MG63 (cell line): ENCODE data around the gene NEURL1. TPM values are rescaled to one million over a fixed set of nuclear protein-coding genes. Genes with fewer than 3 reads are reported as not detected.

Experiments used
- DNase-seq: peaks from one replicate; pipeline ENCODE4 v3.0.0-alpha.2; 2020
- H3K27me3 ChIP-seq: fragments of 250-450 bp; sonication (Bioruptor Pico); 2 replicates; pipeline ENCODE4 v1.5.1; 2020; ENCODE audit warnings: mild to moderate bottlenecking, moderate library complexity
- H3K36me3 ChIP-seq: fragments of 250-450 bp; sonication (Bioruptor Pico); 2 replicates; pipeline ENCODE4 v1.5.1; 2020; ENCODE audit warnings: mild to moderate bottlenecking, moderate library complexity
- H3K4me3 ChIP-seq: fragments of 250-450 bp; sonication (Bioruptor Pico); 2 replicates; pipeline ENCODE4 v1.5.1; 2020; ENCODE audit warnings: mild to moderate bottlenecking, moderate library complexity
- H3K9me3 ChIP-seq: fragments of 250-450 bp; sonication (Bioruptor Pico); 2 replicates; pipeline ENCODE4 v1.5.1; 2020; ENCODE audit warnings: mild to moderate bottlenecking, moderate library complexity
- total RNA-seq: library from RNA; depleted of rRNA; stranded (reverse); fragments of >200 nt; shearing (Covaris generic); gene quantifications from 2 replicates; pipeline ENCODE4 v1.2.3, GENCODE V29; 2014; ENCODE audit warnings: low replicate concordance

NEURL1 gene
- total RNA-seq, 1 experiment from 2014 or later = not detected

- Histone ChIP-seq H3K27me3 (no peaks in the 10 kb centered on the region), H3K4me3 (no peak overlapping the region), H3K36me3 (no peaks in the 10 kb centered on the region), H3K9me3 (no peaks in the 10 kb centered on the region)
- DNase-seq = no peak
Observed at GRCh38 chr10:103576076-103576471, 82.6 kb downstream of the NEURL1 start.

GRCh38 chr10:103576862-103577261 is 83.4 kb downstream of the NEURL1 start:
- DNase-seq = no peak
- no peak overlapping the region for H3K4me3 ChIP-seq
- no peaks in the 10 kb centered on the region for H3K9me3 ChIP-seq
- H3K36me3 ChIP-seq = no peaks in the 10 kb centered on the region
- no peaks in the 10 kb centered on the region for H3K27me3 ChIP-seq

- Histone ChIP-seq H3K4me3 (no peak overlapping the region), H3K36me3 (no peaks in the 10 kb centered on the region), H3K9me3 (no peaks in the 10 kb centered on the region), H3K27me3 (no peaks in the 10 kb centered on the region)
- no peak for DNase-seq
Observed at GRCh38 chr10:103578782-103579382, 85.4 kb downstream of the NEURL1 start.

GRCh38 chr10:103580011-103580410 is 86.5 kb downstream of the NEURL1 start:
- H3K9me3 ChIP-seq = no peaks in the 10 kb centered on the region
- no peak for DNase-seq
- no peak overlapping the region for H3K4me3 ChIP-seq
- no peaks in the 10 kb centered on the region for H3K36me3 ChIP-seq
- no peaks in the 10 kb centered on the region for H3K27me3 ChIP-seq

GRCh38 chr10:103580430-103580829 is 86.9 kb downstream of the NEURL1 start:
- no peak for DNase-seq
- Histone ChIP-seq H3K9me3 (no peaks in the 10 kb centered on the region), H3K4me3 (no peak overlapping the region), H3K36me3 (no peaks in the 10 kb centered on the region), H3K27me3 (no peaks in the 10 kb centered on the region)

- no peak overlapping the region for H3K4me3 ChIP-seq
- no peaks in the 10 kb centered on the region for H3K27me3 ChIP-seq
- no peaks in the 10 kb centered on the region for H3K36me3 ChIP-seq
- DNase-seq = no peak
- no peaks in the 10 kb centered on the region for H3K9me3 ChIP-seq
Observed at GRCh38 chr10:103581499-103581898, 88.0 kb downstream of the NEURL1 start.

GRCh38 chr10:103582331-103583123 is 89.0 kb downstream of the NEURL1 start:
- H3K9me3 ChIP-seq = no peaks in the 10 kb centered on the region
- H3K4me3 ChIP-seq = no peak overlapping the region
- DNase-seq = no peak
- no peaks in the 10 kb centered on the region for H3K27me3 ChIP-seq
- no peaks in the 10 kb centered on the region for H3K36me3 ChIP-seq

GRCh38 chr10:103583871-103584215 is 90.3 kb downstream of the NEURL1 start:
- H3K4me3 ChIP-seq = no peak overlapping the region
- no peak for DNase-seq
- no peaks in the 10 kb centered on the region for H3K36me3 ChIP-seq
- no peaks in the 10 kb centered on the region for H3K27me3 ChIP-seq
- no peaks in the 10 kb centered on the region for H3K9me3 ChIP-seq

GRCh38 chr10:103584216-103585010 is 90.9 kb downstream of the NEURL1 start:
- Histone ChIP-seq H3K4me3 (no peak overlapping the region), H3K36me3 (no peaks in the 10 kb centered on the region), H3K9me3 (no peaks in the 10 kb centered on the region), H3K27me3 (no peaks in the 10 kb centered on the region)
- DNase-seq = no peak

GRCh38 chr10:103585011-103585405 is 91.5 kb downstream of the NEURL1 start:
- Histone ChIP-seq H3K9me3 (no peaks in the 10 kb centered on the region), H3K36me3 (no peaks in the 10 kb centered on the region), H3K27me3 (no peaks in the 10 kb centered on the region), H3K4me3 (no peak overlapping the region)
- no peak for DNase-seq

GRCh38 chr10:103587073-103587472 is 93.6 kb downstream of the NEURL1 start:
- H3K4me3 ChIP-seq = no peak overlapping the region
- no peak for DNase-seq
- H3K27me3 ChIP-seq = no peaks in the 10 kb centered on the region
- H3K9me3 ChIP-seq = no peaks in the 10 kb centered on the region
- no peaks in the 10 kb centered on the region for H3K36me3 ChIP-seq

- H3K4me3 ChIP-seq = no peak overlapping the region
- no peak for DNase-seq
Observed at GRCh38 chr10:103589074-103589630, 95.6 kb downstream of the NEURL1 start.

GRCh38 chr10:103590060-103590459 is 96.6 kb downstream of the NEURL1 start:
- Histone ChIP-seq H3K36me3 (no peaks in the 10 kb centered on the region), H3K27me3 (no peaks in the 10 kb centered on the region), H3K4me3 (no peak overlapping the region), H3K9me3 (no peaks in the 10 kb centered on the region)
- DNase-seq = no peak

More at GRCh38 chr10:103589074-103589630, 95.6 kb downstream of the NEURL1 start:
- H3K27me3 ChIP-seq = no peaks in the 10 kb centered on the region
- H3K36me3 ChIP-seq = no peaks in the 10 kb centered on the region
- H3K9me3 ChIP-seq = no peaks in the 10 kb centered on the region

GRCh38 chr10:103590744-103591291 is 97.3 kb downstream of the NEURL1 start:
- Histone ChIP-seq H3K27me3 (no peaks in the 10 kb centered on the region), H3K4me3 (no peak overlapping the region), H3K9me3 (no peaks in the 10 kb centered on the region), H3K36me3 (no peaks in the 10 kb centered on the region)
- DNase-seq = no peak

- Histone ChIP-seq H3K9me3 (no peaks in the 10 kb centered on the region), H3K36me3 (no peaks in the 10 kb centered on the region), H3K4me3 (no peak overlapping the region), H3K27me3 (no peaks in the 10 kb centered on the region)
- DNase-seq = peak; percentile 26
Observed at GRCh38 chr10:103592186-103593021, 98.9 kb downstream of the NEURL1 start.

GRCh38 chr10:103593022-103593570 is 99.6 kb downstream of the NEURL1 start:
- no peak for DNase-seq
- Histone ChIP-seq H3K36me3 (peaks cover 5% of the 10 kb centered on the region), H3K27me3 (no peaks in the 10 kb centered on the region), H3K4me3 (no peak overlapping the region), H3K9me3 (no peaks in the 10 kb centered on the region)
